ENCODE measurements around the gene NKAIN4. TPM values are rescaled to one million over a fixed set of nuclear protein-coding genes. Genes with fewer than 3 reads are reported as not detected.
A peak's percentile ranks its signal among the peaks of the same experiment; 100 is the strongest.

The NKAIN4 gene
- total RNA-seq, 1 donor from 2014 or later: 10.2 TPM

DNA sequence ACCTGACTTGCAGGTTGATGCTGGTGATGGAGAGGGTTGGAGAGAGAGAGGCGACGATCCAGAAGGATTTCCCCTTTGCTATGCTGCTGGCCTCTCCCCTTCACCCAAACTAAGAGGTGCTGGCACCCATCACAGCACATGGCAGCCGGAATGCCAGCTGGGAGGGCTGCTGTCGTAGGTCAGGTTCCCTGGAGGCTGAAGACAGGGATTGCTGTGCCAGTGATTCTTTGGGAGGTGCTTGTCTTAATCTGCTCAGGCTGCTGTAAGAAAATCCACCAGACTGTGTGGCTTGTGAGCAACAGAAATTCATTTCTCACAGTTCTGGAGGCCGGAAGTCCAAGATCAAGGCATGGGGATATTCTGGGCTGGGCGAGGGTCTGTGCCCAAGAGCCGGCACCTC, 14.0 kb upstream of the NKAIN4 start:
- Mint-ChIP-seq H3K27me3 (no peaks in the 10 kb centered on the region), H3K4me3 (peak overlapping the region; percentile 31), H3K36me3 (no peaks in the 10 kb centered on the region), H3K27ac (peak overlapping the region; percentile 55), H3K4me1 (ENCODE audit: unreplicated experiment) (peaks cover 30% of the 10 kb centered on the region), H3K9me3 (no peaks in the 10 kb centered on the region)
- DNase-seq (ENCODE audit: extremely low spot score, unreplicated experiment): no peak
- no peak for TF ChIP-seq CTCF (conservative IDR thresholded peaks at IDR 0.05)

DNA sequence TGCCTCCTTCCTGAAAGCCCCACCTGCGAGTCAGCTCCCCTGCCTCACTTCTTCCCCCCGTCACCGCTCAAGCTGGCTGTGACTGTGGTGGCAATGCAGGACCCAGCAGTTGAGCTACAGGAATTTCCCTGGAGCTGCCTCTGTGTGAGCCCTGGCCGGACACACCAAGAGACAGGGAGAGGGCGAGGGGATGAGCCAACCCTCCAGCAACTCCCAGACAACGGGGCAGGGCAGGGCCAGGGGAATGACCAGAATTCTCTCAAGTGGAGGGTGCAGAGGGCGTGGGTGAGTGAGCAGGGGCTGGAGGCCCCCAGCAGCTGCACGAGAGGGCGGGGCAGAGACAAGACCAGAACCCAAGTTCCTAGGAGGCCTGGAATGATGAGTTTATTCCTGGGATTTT, 13.4 kb upstream of the NKAIN4 start:
- Mint-ChIP-seq H3K36me3 (no peaks in the 10 kb centered on the region), H3K4me1 (ENCODE audit: unreplicated experiment) (peaks cover 30% of the 10 kb centered on the region), H3K27ac (no peak overlapping the region), H3K27me3 (no peaks in the 10 kb centered on the region), H3K4me3 (no peak overlapping the region), H3K9me3 (no peaks in the 10 kb centered on the region)
- no peak for DNase-seq (ENCODE audit: extremely low spot score, unreplicated experiment)
- TF ChIP-seq CTCF (conservative IDR thresholded peaks at IDR 0.05): no peak

DNA sequence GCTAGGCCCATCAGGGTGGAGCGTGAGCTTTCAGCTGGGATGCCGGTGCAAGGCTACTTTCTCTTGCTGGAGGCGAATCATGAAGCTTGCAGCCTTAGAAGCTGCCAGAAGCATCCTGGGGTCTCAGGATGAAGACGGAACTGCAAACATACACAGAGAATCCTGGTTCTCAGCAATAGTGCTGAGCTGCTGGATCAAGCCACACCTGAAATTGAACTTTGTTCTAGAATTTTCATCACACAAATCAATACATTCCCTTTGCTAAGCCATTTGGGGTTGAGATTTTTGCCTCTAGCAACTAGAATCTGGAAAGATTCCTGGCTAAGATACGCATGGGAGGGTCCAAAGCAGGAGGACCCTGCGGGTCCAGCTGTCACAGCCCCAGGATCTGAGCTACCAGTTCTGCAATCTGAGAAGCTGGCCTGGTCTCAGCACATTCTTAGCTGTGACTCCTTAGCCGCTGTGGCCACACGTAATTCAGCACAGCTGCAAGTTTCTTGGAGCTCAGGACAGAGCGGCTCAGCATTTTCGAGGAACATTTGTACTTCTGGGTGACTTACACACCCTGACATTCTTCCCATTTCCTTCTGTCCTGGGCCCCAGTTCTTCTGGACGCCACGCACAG, 11.7 kb upstream of the NKAIN4 start:
- no peak for TF ChIP-seq CTCF (conservative IDR thresholded peaks at IDR 0.05)
- H3K9me3 Mint-ChIP-seq: no peaks in the 10 kb centered on the region
- no peak overlapping the region for H3K27ac Mint-ChIP-seq
- H3K36me3 Mint-ChIP-seq: no peaks in the 10 kb centered on the region
- H3K4me1 Mint-ChIP-seq (ENCODE audit: unreplicated experiment): peaks cover 31% of the 10 kb centered on the region
- no peak for DNase-seq (ENCODE audit: extremely low spot score, unreplicated experiment)
- no peak overlapping the region for H3K4me3 Mint-ChIP-seq
- H3K27me3 Mint-ChIP-seq: no peaks in the 10 kb centered on the region

DNA sequence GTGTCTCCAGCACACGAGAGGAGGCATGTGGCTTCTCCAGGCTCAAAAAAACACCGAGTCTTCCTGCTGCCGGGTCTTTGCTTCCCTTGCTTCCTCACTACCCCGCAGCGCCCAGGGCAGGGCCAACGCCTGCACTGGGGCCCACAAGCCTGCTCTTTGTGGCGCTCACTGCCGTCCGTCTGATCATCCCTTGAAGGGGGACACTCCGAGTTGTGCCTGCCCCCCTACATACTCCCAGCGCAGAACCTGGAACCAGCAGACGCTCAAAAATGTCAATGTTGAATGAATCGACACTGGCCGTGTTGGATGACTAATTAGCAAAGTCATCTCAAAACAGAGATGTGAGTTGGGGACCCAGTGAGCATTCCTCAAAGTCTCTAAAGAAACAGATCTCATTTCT, 10.3 kb upstream of the NKAIN4 start:
- Mint-ChIP-seq H3K36me3 (no peaks in the 10 kb centered on the region), H3K9me3 (no peaks in the 10 kb centered on the region), H3K27me3 (no peaks in the 10 kb centered on the region), H3K4me3 (no peak overlapping the region), H3K4me1 (ENCODE audit: unreplicated experiment) (peaks cover 22% of the 10 kb centered on the region), H3K27ac (no peak overlapping the region)
- DNase-seq (ENCODE audit: extremely low spot score, unreplicated experiment): no peak
- no peak for TF ChIP-seq CTCF (conservative IDR thresholded peaks at IDR 0.05)

- TF ChIP-seq CTCF (conservative IDR thresholded peaks at IDR 0.05): no peak
- Mint-ChIP-seq H3K9me3 (no peaks in the 10 kb centered on the region), H3K4me3 (no peak overlapping the region), H3K27ac (no peak overlapping the region), H3K27me3 (no peaks in the 10 kb centered on the region), H3K4me1 (ENCODE audit: unreplicated experiment) (peaks cover 21% of the 10 kb centered on the region), H3K36me3 (no peaks in the 10 kb centered on the region)
- no peak for DNase-seq (ENCODE audit: extremely low spot score, unreplicated experiment)
These were observed 9.7 kb upstream of the NKAIN4 start for GRCh38 chr20:63264000-63264399.

GRCh38 chr20:63262836-63263235, 8.6 kb upstream of the NKAIN4 start:
- no peaks in the 10 kb centered on the region for H3K36me3 Mint-ChIP-seq
- no peak overlapping the region for H3K4me3 Mint-ChIP-seq
- H3K27ac Mint-ChIP-seq: no peak overlapping the region
- no peaks in the 10 kb centered on the region for H3K9me3 Mint-ChIP-seq
- no peak for DNase-seq (ENCODE audit: extremely low spot score, unreplicated experiment)
- no peak for TF ChIP-seq CTCF (conservative IDR thresholded peaks at IDR 0.05)
- no peaks in the 10 kb centered on the region for H3K27me3 Mint-ChIP-seq
- H3K4me1 Mint-ChIP-seq (ENCODE audit: unreplicated experiment): peaks cover 11% of the 10 kb centered on the region

Data from type B pancreatic cell (in vitro differentiated cells).